Measurements from ENCODE around the gene CRIM1. TPM values are rescaled to one million over a fixed set of nuclear protein-coding genes. Genes with fewer than 3 reads are reported as not detected.

CRIM1 gene
- total and polyA plus RNA-seq, 2 donors (not counting 1 experiment from before 2014, with no cell fraction given): 364 to 661 TPM

DNA sequence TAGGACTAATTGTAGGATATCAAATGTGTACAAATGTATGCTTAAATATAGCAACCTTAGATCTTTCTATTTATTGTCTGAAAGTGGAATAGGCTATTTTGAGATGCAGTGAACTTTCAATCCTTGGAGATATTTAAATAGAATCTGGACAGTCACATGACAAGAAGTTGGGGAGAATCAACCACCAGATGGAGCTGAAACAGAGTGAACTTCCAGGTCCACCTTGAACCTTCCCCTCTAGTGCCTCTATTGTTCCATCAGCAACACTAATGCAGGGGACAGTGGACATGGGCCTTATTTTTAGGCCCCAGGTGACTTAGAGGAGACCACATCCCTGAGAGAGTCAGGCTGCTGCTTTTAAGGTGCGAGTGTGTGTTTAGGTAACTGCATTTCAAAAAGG is 37.0 kb upstream of the CRIM1 start:
- H4K20me1 ChIP-seq (ENCODE audit: control insufficient read depth, extremely low read depth, insufficient read depth, low read length): no peaks in the 10 kb centered on the region
- no peaks in the 10 kb centered on the region for H3K9me3 ChIP-seq (ENCODE audit: control insufficient read depth, insufficient read depth, low read depth, low read length)
- no peak overlapping the region for H3K27ac ChIP-seq (ENCODE audit: insufficient read depth, low read length)
- H3K9ac ChIP-seq (ENCODE audit: insufficient read depth, low read length): no peak overlapping the region
- H3K36me3 ChIP-seq (ENCODE audit: control insufficient read depth, insufficient read depth, low read length): no peaks in the 10 kb centered on the region
- H3K4me3 ChIP-seq (replicated peaks in 1 of 4; ENCODE audit: control extremely low read depth in 1 of 4, insufficient read depth in 1 of 4, low read depth in 3 of 4, low read length in 4 of 4): no peak overlapping the region
- H3K4me1 ChIP-seq (ENCODE audit: control insufficient read depth, extremely low read depth, insufficient read depth, low read length): no peaks in the 10 kb centered on the region
- no peak for TF ChIP-seq EZH2 (IDR thresholded peaks at IDR 0.05; ENCODE audit: low read length, missing control alignments)
- TF ChIP-seq, protein P1, sequence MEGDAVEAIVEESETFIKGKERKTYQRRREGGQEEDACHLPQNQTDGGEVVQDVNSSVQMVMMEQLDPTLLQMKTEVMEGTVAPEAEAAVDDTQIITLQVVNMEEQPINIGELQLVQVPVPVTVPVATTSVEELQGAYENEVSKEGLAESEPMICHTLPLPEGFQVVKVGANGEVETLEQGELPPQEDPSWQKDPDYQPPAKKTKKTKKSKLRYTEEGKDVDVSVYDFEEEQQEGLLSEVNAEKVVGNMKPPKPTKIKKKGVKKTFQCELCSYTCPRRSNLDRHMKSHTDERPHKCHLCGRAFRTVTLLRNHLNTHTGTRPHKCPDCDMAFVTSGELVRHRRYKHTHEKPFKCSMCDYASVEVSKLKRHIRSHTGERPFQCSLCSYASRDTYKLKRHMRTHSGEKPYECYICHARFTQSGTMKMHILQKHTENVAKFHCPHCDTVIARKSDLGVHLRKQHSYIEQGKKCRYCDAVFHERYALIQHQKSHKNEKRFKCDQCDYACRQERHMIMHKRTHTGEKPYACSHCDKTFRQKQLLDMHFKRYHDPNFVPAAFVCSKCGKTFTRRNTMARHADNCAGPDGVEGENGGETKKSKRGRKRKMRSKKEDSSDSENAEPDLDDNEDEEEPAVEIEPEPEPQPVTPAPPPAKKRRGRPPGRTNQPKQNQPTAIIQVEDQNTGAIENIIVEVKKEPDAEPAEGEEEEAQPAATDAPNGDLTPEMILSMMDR (conservative IDR thresholded peaks at IDR 0.05 in 1 of 2, IDR thresholded peaks at IDR 0.05 in 1 of 2; ENCODE audit: low read depth in 1 of 2, low read length in 2 of 2): peak; percentile 15 to 25
- no peak overlapping the region for H3K4me2 ChIP-seq (ENCODE audit: extremely low read depth, insufficient read depth, low read length)
- H2AFZ ChIP-seq (ENCODE audit: low read length): no peak overlapping the region
- DNase-seq (ENCODE audit: low read depth in 2 of 2): no peak
- peaks cover 2% of the 10 kb centered on the region for H3K27me3 ChIP-seq (ENCODE audit: control insufficient read depth, insufficient read depth, low read length)
- H3K79me2 ChIP-seq (ENCODE audit: control insufficient read depth, insufficient read depth, low read length): no peaks in the 10 kb centered on the region

DNA sequence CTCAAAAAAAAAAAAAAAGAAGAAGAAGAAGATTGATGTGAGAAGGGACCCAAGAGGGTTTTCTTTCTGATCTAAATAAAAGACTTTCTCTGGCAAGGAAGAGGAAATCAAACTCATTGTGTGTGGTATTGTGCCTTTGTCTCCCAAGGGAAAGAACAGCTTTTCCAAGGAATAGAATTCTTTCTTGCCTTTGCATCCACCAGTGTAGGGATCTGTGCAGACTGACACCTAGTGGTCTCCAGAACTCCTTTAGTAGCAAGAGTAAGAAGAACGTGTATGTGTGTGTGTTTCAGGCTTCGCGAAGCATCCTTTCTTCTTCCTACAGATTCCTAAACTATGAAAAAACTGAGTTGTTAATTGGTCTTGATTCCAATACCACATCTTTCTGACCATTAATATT is 33.5 kb upstream of the CRIM1 start:
- Histone ChIP-seq H4K20me1 (ENCODE audit: control insufficient read depth, extremely low read depth, insufficient read depth, low read length) (no peaks in the 10 kb centered on the region), H3K79me2 (ENCODE audit: control insufficient read depth, insufficient read depth, low read length) (no peaks in the 10 kb centered on the region), H2AFZ (ENCODE audit: low read length) (no peak overlapping the region), H3K4me3 (replicated peaks in 1 of 4; ENCODE audit: control extremely low read depth in 1 of 4, insufficient read depth in 1 of 4, low read depth in 3 of 4, low read length in 4 of 4) (no peak overlapping the region), H3K9me3 (ENCODE audit: control insufficient read depth, insufficient read depth, low read depth, low read length) (no peaks in the 10 kb centered on the region), H3K4me2 (ENCODE audit: extremely low read depth, insufficient read depth, low read length) (no peak overlapping the region), H3K36me3 (ENCODE audit: control insufficient read depth, insufficient read depth, low read length) (no peaks in the 10 kb centered on the region), H3K9ac (ENCODE audit: insufficient read depth, low read length) (no peak overlapping the region), H3K4me1 (ENCODE audit: control insufficient read depth, extremely low read depth, insufficient read depth, low read length) (no peaks in the 10 kb centered on the region), H3K27ac (ENCODE audit: insufficient read depth, low read length) (no peak overlapping the region), H3K27me3 (ENCODE audit: control insufficient read depth, insufficient read depth, low read length) (peaks cover 2% of the 10 kb centered on the region)
- DNase-seq (ENCODE audit: low read depth in 2 of 2): peak; percentile 61 to 68
- TF ChIP-seq, protein P1 (conservative IDR thresholded peaks at IDR 0.05 in 1 of 2, IDR thresholded peaks at IDR 0.05 in 1 of 2; ENCODE audit: low read depth in 1 of 2, low read length in 2 of 2): peak; percentile 61 to 69
- TF ChIP-seq EZH2 (IDR thresholded peaks at IDR 0.05; ENCODE audit: low read length, missing control alignments): no peak

DNA sequence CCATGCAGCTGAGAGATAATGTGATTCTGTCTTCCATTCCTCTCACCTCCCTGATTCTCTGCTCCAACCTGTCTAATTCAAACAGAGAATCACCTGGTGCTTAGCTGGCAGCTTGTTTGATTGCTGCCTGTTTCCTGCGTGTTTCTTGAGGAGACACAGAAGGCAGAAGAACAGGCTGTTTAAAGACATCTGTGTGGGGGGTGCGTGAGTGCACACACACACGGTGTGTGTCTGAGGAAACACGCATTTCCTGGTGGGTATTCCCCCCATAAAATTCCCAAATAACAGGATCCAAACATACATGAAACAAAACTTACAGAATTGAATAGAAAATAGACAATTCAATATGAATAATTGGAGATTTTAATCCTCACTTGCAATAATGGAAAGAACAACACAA is 29.3 kb upstream of the CRIM1 start:
- peaks cover 2% of the 10 kb centered on the region for H3K27me3 ChIP-seq (ENCODE audit: control insufficient read depth, insufficient read depth, low read length)
- TF ChIP-seq EZH2 (IDR thresholded peaks at IDR 0.05; ENCODE audit: low read length, missing control alignments): no peak
- TF ChIP-seq, protein P1 (conservative IDR thresholded peaks at IDR 0.05 in 1 of 2, IDR thresholded peaks at IDR 0.05 in 1 of 2; ENCODE audit: low read depth in 1 of 2, low read length in 2 of 2): no peak
- H3K4me2 ChIP-seq (ENCODE audit: extremely low read depth, insufficient read depth, low read length): no peak overlapping the region
- H3K4me3 ChIP-seq (replicated peaks in 1 of 4; ENCODE audit: control extremely low read depth in 1 of 4, insufficient read depth in 1 of 4, low read depth in 3 of 4, low read length in 4 of 4): no peak overlapping the region
- H2AFZ ChIP-seq (ENCODE audit: low read length): no peak overlapping the region
- no peaks in the 10 kb centered on the region for H3K36me3 ChIP-seq (ENCODE audit: control insufficient read depth, insufficient read depth, low read length)
- no peak overlapping the region for H3K27ac ChIP-seq (ENCODE audit: insufficient read depth, low read length)
- H3K79me2 ChIP-seq (ENCODE audit: control insufficient read depth, insufficient read depth, low read length): no peaks in the 10 kb centered on the region
- no peaks in the 10 kb centered on the region for H4K20me1 ChIP-seq (ENCODE audit: control insufficient read depth, extremely low read depth, insufficient read depth, low read length)
- H3K4me1 ChIP-seq (ENCODE audit: control insufficient read depth, extremely low read depth, insufficient read depth, low read length): peaks cover 4% of the 10 kb centered on the region
- DNase-seq (ENCODE audit: low read depth in 2 of 2): no peak
- H3K9ac ChIP-seq (ENCODE audit: insufficient read depth, low read length): no peak overlapping the region
- no peaks in the 10 kb centered on the region for H3K9me3 ChIP-seq (ENCODE audit: control insufficient read depth, insufficient read depth, low read depth, low read length)

Data from fibroblast of lung (primary cell).